ENCODE data around the gene RGL1. TPM values are rescaled to one million over a fixed set of nuclear protein-coding genes. Genes with fewer than 3 reads are reported as not detected.

The RGL1 gene
- total RNA-seq, 1 experiment from 2014 or later, result 1.3 TPM

GRCh38 chr1:183879966-183880365, 75.0 kb downstream of the RGL1 start:
- TF ChIP-seq YY1 (IDR thresholded peaks at IDR 0.05; ENCODE audit: extremely low read depth, insufficient replicate concordance, low read depth, low read length), result no peak
- no peak for TF ChIP-seq JUND (IDR thresholded peaks at IDR 0.05)
- no peak for TF ChIP-seq ELF1 (IDR thresholded peaks at IDR 0.05; ENCODE audit: borderline replicate concordance, low read depth)
- TF ChIP-seq ZFX (IDR thresholded peaks at IDR 0.05), result no peak
- no peak for TF ChIP-seq CEBPB (IDR thresholded peaks at IDR 0.05; ENCODE audit: low read depth)
- TF ChIP-seq EZH2 (IDR thresholded peaks at IDR 0.05), result no peak
- TF ChIP-seq SP1 (IDR thresholded peaks at IDR 0.05; ENCODE audit: low read depth), result no peak
- no peak for TF ChIP-seq CBX3 (IDR thresholded peaks at IDR 0.05; ENCODE audit: low read depth)
- TF ChIP-seq EZH2phosphoT487 (IDR thresholded peaks at IDR 0.05; ENCODE audit: borderline replicate concordance), result no peak
- no peak for TF ChIP-seq REST (IDR thresholded peaks at IDR 0.05; ENCODE audit: low read depth)
- TF ChIP-seq POLR2AphosphoS5 (IDR thresholded peaks at IDR 0.05; ENCODE audit: low read depth, low read length), result no peak
- TF ChIP-seq RAD21 (IDR thresholded peaks at IDR 0.05; ENCODE audit: low read depth), result no peak
- TF ChIP-seq EGR1 (IDR thresholded peaks at IDR 0.05; ENCODE audit: low read depth), result no peak
- TF ChIP-seq ATF3 (IDR thresholded peaks at IDR 0.05), result no peak
- no peak for TF ChIP-seq ZNF274 (IDR thresholded peaks at IDR 0.05; ENCODE audit: low read depth, low read length)
- no peak for TF ChIP-seq SIN3A (IDR thresholded peaks at IDR 0.05; ENCODE audit: low read depth)
- TF ChIP-seq TCF7L2 (IDR thresholded peaks at IDR 0.05; ENCODE audit: borderline replicate concordance, extremely low read depth, insufficient read depth, insufficient read length), result no peak
- TF ChIP-seq CTCF (IDR thresholded peaks at IDR 0.05 in 2 of 3, conservative IDR thresholded peaks at IDR 0.05 in 1 of 3; ENCODE audit: borderline replicate concordance in 1 of 3, insufficient read depth in 1 of 3, low read depth in 2 of 3, low read length in 2 of 3), result no peak
- no peak overlapping the region for H3K9ac ChIP-seq (ENCODE audit: low read length)
- ATAC-seq, result no peak
- no peak overlapping the region for H3K27ac ChIP-seq (ENCODE audit: low read depth, low read length)
- H2AFZ ChIP-seq (ENCODE audit: low read depth, low read length, poor library complexity, severe bottlenecking), result no peak overlapping the region
- no peaks in the 10 kb centered on the region for H4K20me1 ChIP-seq (ENCODE audit: insufficient read depth)
- intact Hi-C loops (cut with micrococcal nuclease), result no loop called here
- H3K4me2 ChIP-seq (ENCODE audit: low read length), result no peak overlapping the region
- no peaks in the 10 kb centered on the region for H3K27me3 ChIP-seq (ENCODE audit: insufficient read depth, low read length)
- no peak overlapping the region for H3K4me3 ChIP-seq (replicated peaks in 1 of 2; ENCODE audit: low read depth in 1 of 2, low read length in 2 of 2)
- POLR2A ChIA-PET, result no interaction called here
- CTCF ChIA-PET, result no interaction called here
- peaks cover 4 to 10% of the 10 kb centered on the region in 2 experiments; a peak in 2 of 4 replicates for H3K4me1 ChIP-seq (ENCODE audit: control insufficient read depth in 1 of 2, insufficient read depth in 2 of 2, low read length in 2 of 2)
- H3K9me3 ChIP-seq (ENCODE audit: control insufficient read depth in 1 of 2, insufficient read depth in 1 of 2, low read depth in 1 of 2, low read length in 2 of 2), result no peaks in the 10 kb centered on the region
- H3K36me3 ChIP-seq (ENCODE audit: control insufficient read depth in 1 of 2, insufficient read depth in 2 of 2, low read length in 2 of 2), result no peaks in the 10 kb centered on the region
- BruUV-seq (replicated peaks), result no TSS peak
- no peak for DNase-seq (ENCODE audit: low read depth, low spot score)
- RAD21 ChIA-PET (ENCODE audit: low non-redundant PET in 1 of 2, low total read pairs in 2 of 2, uncharacterized antibody in 2 of 2, unreplicated experiment in 2 of 2), result no interaction called here
- H3K79me2 ChIP-seq (ENCODE audit: insufficient read depth, low read length), result no peaks in the 10 kb centered on the region
- H3K9me2 ChIP-seq (ENCODE audit: insufficient read depth), result no peaks in the 10 kb centered on the region
